HEK293 (cell line): ENCODE data around the gene ST7.
A peak's percentile ranks its signal among the peaks of the same experiment; 100 is the strongest.

Experiments
- CTCF ChIA-PET: fragments of 350-600 bp; formaldehyde crosslinking; extraction: SDS; loops from one replicate; lab custom pipeline; 2021; ENCODE audit warnings: antibody characterized with exemption; lab: Yijun Ruan, JAX
- POLR2A ChIA-PET: fragments of 300-600 bp; formaldehyde crosslinking; extraction: SDS; loops from one replicate; lab custom pipeline; 2020; ENCODE audit warnings: antibody characterized with exemption, inconsistent platforms; lab: Yijun Ruan, JAX
- H3K27ac ChIP-seq: fragments of 200-500 bp; sonication (Bioruptor generic); 2 replicates; pipeline ENCODE4 v1.5.1; 2014; ENCODE audit warnings: low read depth, low read length, control low read depth, inconsistent platforms; ENCODE audit errors: extremely low read depth
- H3K36me3 ChIP-seq, 2 experiments: fragments of 200-500 bp in 1 of 2; sonication (Bioruptor generic) in 1 of 2; 1 replicate in 1 of 2; 2 replicates in 1 of 2; pipeline ENCODE4 v1.5.1; 2014 to 2017; ENCODE audit warnings: inconsistent platforms in 2 of 2, low read length in 2 of 2; ENCODE audit not compliant: control insufficient read depth in 2 of 2, insufficient read depth in 1 of 2
- H3K4me1 ChIP-seq: fragments of 200-500 bp; sonication (Bioruptor generic); 2 replicates; pipeline ENCODE4 v1.5.1; 2014; ENCODE audit warnings: mild to moderate bottlenecking, low read length, inconsistent platforms; ENCODE audit not compliant: control insufficient read depth, insufficient read depth
- H3K4me3 ChIP-seq: 2 replicates; pipeline ENCODE4 v1.5.1; 2011; ENCODE audit warnings: low read depth, mild to moderate bottlenecking, control low read depth, low read length, moderate library complexity
- H3K9me3 ChIP-seq: fragments of 200-500 bp; sonication (Bioruptor generic); 2 replicates; pipeline ENCODE4 v1.5.1; 2014; ENCODE audit warnings: low read depth, low read length, inconsistent platforms; ENCODE audit not compliant: control insufficient read depth, insufficient read depth
- IKZF3 ChIP-seq: fragments of 450-650 bp; IDR thresholded peaks from 2 replicates; pipeline ENCODE4 v1.5.0; 2018; ENCODE audit warnings: missing biosample characterization, mild to moderate bottlenecking, missing genetic modification characterization, moderate library complexity
- MYNN ChIP-seq: fragments of 450-650 bp; formaldehyde crosslinking; IDR thresholded peaks from 2 replicates; pipeline ENCODE4 v1.5.1; 2016; ENCODE audit warnings: missing biosample characterization, missing genetic modification characterization, borderline replicate concordance
- OSR2 ChIP-seq: fragments of 450-650 bp; formaldehyde crosslinking; IDR thresholded peaks from 2 replicates; pipeline ENCODE4 v1.5.1; 2016; ENCODE audit warnings: missing biosample characterization, missing genetic modification characterization
- ZBTB17 ChIP-seq: fragments of 450-650 bp; formaldehyde crosslinking; IDR thresholded peaks from 2 replicates; pipeline ENCODE4 v1.5.1; 2016; ENCODE audit warnings: missing biosample characterization, missing genetic modification characterization
- ZEB2 ChIP-seq: fragments of 450-650 bp; formaldehyde crosslinking; IDR thresholded peaks from 2 replicates; pipeline ENCODE4 v1.5.1; 2016; ENCODE audit warnings: missing biosample characterization, missing genetic modification characterization
- ZFP37 ChIP-seq: fragments of 450-650 bp; formaldehyde crosslinking; IDR thresholded peaks from 2 replicates; pipeline ENCODE4 v1.5.1; 2016; ENCODE audit warnings: missing biosample characterization, missing genetic modification characterization
- ZNF174 ChIP-seq: fragments of 450-650 bp; formaldehyde crosslinking; IDR thresholded peaks from 2 replicates; pipeline ENCODE4 v1.5.0; 2017; ENCODE audit warnings: missing biosample characterization, mild to moderate bottlenecking, missing genetic modification characterization
- ZNF184 ChIP-seq: fragments of 450-650 bp; IDR thresholded peaks from 2 replicates; pipeline ENCODE4 v1.5.1; 2018; ENCODE audit warnings: missing biosample characterization, mild to moderate bottlenecking, missing genetic modification characterization
- ZNF2 ChIP-seq: fragments of 450-650 bp; formaldehyde crosslinking; IDR thresholded peaks from 2 replicates; pipeline ENCODE4 v1.5.1; 2016; ENCODE audit warnings: missing biosample characterization, missing genetic modification characterization
- ZNF214 ChIP-seq: fragments of 450-650 bp; formaldehyde crosslinking; IDR thresholded peaks from 2 replicates; pipeline ENCODE4 v1.5.1; 2017; ENCODE audit warnings: missing biosample characterization, mild to moderate bottlenecking, missing genetic modification characterization, borderline replicate concordance
- ZNF221 ChIP-seq: fragments of 450-650 bp; formaldehyde crosslinking; IDR thresholded peaks from 2 replicates; pipeline ENCODE4 v1.5.1; 2017; ENCODE audit warnings: missing biosample characterization, missing genetic modification characterization, borderline replicate concordance
- ZNF266 ChIP-seq: fragments of 450-650 bp; formaldehyde crosslinking; IDR thresholded peaks from 2 replicates; pipeline ENCODE4 v1.5.1; 2016; ENCODE audit warnings: missing biosample characterization, missing genetic modification characterization, low read depth
- ZNF350 ChIP-seq: fragments of 450-650 bp; formaldehyde crosslinking; IDR thresholded peaks from 2 replicates; pipeline ENCODE4 v1.5.0; 2017; ENCODE audit warnings: missing biosample characterization, mild to moderate bottlenecking, missing genetic modification characterization
- ZNF394 ChIP-seq: fragments of 450-650 bp; formaldehyde crosslinking; IDR thresholded peaks from 2 replicates; pipeline ENCODE4 v1.5.1; 2016; ENCODE audit warnings: missing biosample characterization, missing genetic modification characterization, mild to moderate bottlenecking, moderate library complexity, borderline replicate concordance
- ZNF654 ChIP-seq: fragments of 450-650 bp; formaldehyde crosslinking; IDR thresholded peaks from 2 replicates; pipeline ENCODE4 v1.5.1; 2016; ENCODE audit warnings: low read depth, missing biosample characterization, missing genetic modification characterization
- ZNF660 ChIP-seq: fragments of 450-650 bp; IDR thresholded peaks from 2 replicates; pipeline ENCODE4 v1.5.1; 2018; ENCODE audit warnings: missing biosample characterization, mild to moderate bottlenecking, missing genetic modification characterization
- ZNF664 ChIP-seq: fragments of 450-650 bp; formaldehyde crosslinking; IDR thresholded peaks from 2 replicates; pipeline ENCODE4 v1.5.1; 2016; ENCODE audit warnings: missing biosample characterization, missing genetic modification characterization
- ZNF837 ChIP-seq: fragments of 450-650 bp; formaldehyde crosslinking; IDR thresholded peaks from 2 replicates; pipeline ENCODE4 v1.5.1; 2016; ENCODE audit warnings: missing biosample characterization, missing genetic modification characterization
- ZXDB ChIP-seq: fragments of 450-650 bp; formaldehyde crosslinking; IDR thresholded peaks from 2 replicates; pipeline ENCODE4 v1.5.1; 2016; ENCODE audit warnings: missing biosample characterization, missing genetic modification characterization
- TF ChIP-seq, protein P1 (sequence below): fragments of 450-650 bp; formaldehyde crosslinking; IDR thresholded peaks from 2 replicates; pipeline ENCODE4 v1.5.1; 2016; ENCODE audit warnings: missing biosample characterization, missing genetic modification characterization
- TF ChIP-seq, protein P2 (sequence below): fragments of 450-650 bp; formaldehyde crosslinking; IDR thresholded peaks from 2 replicates; pipeline ENCODE4 v1.5.1; 2017; ENCODE audit warnings: missing biosample characterization, missing genetic modification characterization
- TF ChIP-seq, protein P3 (sequence below): fragments of 450-650 bp; formaldehyde crosslinking; IDR thresholded peaks from 2 replicates; pipeline ENCODE4 v1.5.1; 2016; ENCODE audit warnings: missing biosample characterization, missing genetic modification characterization

ST7 gene

DNA sequence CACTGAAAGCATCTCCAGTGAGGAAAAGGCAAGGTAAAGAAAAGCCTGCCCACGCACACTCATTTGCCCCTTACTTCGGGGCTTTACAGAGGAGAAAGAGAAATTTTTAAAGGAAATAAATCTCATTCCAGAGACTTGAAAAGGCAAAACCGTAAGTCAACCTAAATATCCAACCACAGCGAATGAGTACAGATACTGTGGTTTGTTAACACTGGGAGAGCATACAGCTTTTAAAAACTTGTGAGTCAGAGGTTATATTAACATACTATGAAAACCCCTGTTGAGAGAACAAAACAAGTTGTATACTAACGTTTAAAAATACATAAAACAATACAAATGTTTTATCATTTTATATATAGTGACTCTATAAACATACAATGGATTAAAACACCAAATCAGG is 28.6 kb upstream of the ST7 start (continued):
- TF ChIP-seq ZNF174 (tag by site-specific recombination) = no peak

DNA sequence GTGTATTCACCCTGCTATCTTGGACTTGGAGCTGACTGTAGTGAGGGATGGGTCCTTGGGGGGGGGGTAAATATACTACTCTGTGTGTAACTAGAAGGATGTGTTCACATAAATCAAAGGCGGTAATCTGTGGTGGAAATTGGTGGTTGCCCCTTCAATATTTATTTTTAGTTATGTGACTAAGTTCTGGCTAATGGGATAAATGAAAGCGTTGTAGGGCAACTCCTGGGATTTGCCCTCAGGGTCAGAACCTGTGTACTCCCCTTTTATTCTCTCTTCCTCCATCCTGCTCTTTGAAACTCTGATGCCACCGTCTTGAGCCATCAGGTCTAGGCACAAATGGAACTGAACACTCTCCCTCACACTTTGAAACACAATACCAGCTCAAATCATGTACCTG is 24.3 kb upstream of the ST7 start:
- H3K4me1 ChIP-seq = no peaks in the 10 kb centered on the region
- H3K4me3 ChIP-seq = no peak overlapping the region
- H3K36me3 ChIP-seq = no peaks in the 10 kb centered on the region
- H3K9me3 ChIP-seq = no peaks in the 10 kb centered on the region
- CTCF ChIA-PET = interaction anchor here (0.6 to 3.7 kb wide), 12 partner anchors 17 to 201 kb away, joined by 3 to 29 read pairs (median 3); no protein-coding TSS in a partner anchor
- POLR2A ChIA-PET = no interaction called here
- TF ChIP-seq, protein P1, sequence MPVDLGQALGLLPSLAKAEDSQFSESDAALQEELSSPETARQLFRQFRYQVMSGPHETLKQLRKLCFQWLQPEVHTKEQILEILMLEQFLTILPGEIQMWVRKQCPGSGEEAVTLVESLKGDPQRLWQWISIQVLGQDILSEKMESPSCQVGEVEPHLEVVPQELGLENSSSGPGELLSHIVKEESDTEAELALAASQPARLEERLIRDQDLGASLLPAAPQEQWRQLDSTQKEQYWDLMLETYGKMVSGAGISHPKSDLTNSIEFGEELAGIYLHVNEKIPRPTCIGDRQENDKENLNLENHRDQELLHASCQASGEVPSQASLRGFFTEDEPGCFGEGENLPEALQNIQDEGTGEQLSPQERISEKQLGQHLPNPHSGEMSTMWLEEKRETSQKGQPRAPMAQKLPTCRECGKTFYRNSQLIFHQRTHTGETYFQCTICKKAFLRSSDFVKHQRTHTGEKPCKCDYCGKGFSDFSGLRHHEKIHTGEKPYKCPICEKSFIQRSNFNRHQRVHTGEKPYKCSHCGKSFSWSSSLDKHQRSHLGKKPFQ (tag by site-specific recombination) = no peak
- TF ChIP-seq ZNF837 (tag by site-specific recombination) = no peak
- TF ChIP-seq, protein P2, sequence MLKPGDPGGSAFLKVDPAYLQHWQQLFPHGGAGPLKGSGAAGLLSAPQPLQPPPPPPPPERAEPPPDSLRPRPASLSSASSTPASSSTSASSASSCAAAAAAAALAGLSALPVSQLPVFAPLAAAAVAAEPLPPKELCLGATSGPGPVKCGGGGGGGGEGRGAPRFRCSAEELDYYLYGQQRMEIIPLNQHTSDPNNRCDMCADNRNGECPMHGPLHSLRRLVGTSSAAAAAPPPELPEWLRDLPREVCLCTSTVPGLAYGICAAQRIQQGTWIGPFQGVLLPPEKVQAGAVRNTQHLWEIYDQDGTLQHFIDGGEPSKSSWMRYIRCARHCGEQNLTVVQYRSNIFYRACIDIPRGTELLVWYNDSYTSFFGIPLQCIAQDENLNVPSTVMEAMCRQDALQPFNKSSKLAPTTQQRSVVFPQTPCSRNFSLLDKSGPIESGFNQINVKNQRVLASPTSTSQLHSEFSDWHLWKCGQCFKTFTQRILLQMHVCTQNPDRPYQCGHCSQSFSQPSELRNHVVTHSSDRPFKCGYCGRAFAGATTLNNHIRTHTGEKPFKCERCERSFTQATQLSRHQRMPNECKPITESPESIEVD (tag by site-specific recombination) = no peak
- no peak for TF ChIP-seq ZNF184 (tag by site-specific recombination)
- TF ChIP-seq ZNF266 = no peak
- TF ChIP-seq ZNF221 (tag by site-specific recombination) = no peak
- TF ChIP-seq OSR2 (tag by site-specific recombination) = no peak
- TF ChIP-seq MYNN = no peak
- H3K27ac ChIP-seq = no peak overlapping the region

DNA sequence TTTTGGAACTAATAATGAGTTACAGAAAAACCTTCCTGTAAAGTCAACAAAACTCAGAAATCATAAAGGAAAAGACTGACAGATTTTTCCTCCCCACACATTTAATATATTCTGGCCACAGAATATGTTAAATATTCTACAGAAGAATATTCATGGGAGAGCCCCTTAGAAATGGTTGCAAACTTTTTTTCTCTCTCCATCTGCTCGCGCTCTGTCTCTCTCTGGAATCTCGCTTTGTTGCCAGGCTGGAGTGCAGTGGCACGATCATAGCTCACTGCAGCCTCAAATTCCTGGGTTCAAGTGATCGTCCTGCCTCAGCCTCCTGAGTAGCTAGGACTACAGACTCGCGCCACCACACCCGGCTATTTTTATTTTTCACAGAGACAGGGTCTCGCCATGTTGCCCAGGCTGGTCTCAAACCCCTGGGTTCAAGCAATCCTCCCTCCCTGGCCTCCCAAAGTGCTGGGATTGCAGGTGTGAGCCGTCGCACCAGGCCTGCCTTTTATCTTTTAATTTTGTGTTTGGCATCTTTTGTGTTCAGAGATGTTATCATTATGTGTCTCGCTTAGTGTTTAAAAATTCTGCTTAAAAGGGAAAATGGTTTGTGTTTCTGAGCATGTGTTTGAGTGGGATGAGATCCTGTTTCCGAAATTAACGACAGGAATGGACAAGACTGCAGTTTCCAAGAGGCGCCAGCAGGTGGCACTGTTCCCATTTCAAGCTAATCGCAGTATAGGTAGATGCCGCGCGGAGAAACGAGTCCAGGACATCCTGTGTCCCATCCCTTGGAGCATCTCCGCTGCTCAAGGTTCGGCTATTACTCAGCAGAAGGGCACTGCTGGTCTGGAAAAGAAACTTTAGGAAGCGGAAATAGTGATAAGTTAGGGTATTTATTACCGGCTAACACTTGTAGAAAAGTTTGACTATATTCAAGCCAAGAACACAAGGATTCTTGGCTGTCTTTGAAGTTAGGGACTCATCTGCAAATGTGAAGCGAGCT is 23.1 kb upstream of the ST7 start:
- H3K27ac ChIP-seq = no peak overlapping the region
- CTCF ChIA-PET = interaction anchor here (0.6 to 3.7 kb wide), 21 partner anchors 8 to 792 kb away, joined by 3 to 32 read pairs (median 3); no protein-coding TSS in a partner anchor
- no peaks in the 10 kb centered on the region for H3K4me1 ChIP-seq
- H3K4me3 ChIP-seq = no peak overlapping the region
- H3K9me3 ChIP-seq = no peaks in the 10 kb centered on the region
- H3K36me3 ChIP-seq = no peaks in the 10 kb centered on the region
- TF ChIP-seq ZNF2 (tag by site-specific recombination) = 0 out of 2 replicates have a peak, but pooled peaks have one; percentile 68
- TF ChIP-seq ZNF660 = peak; percentile 65; the same call in 1 of the 2 replicates
- no peak for TF ChIP-seq ZNF664 (tag by site-specific recombination)
- 0 out of 2 replicates have a peak, but pooled peaks have one; percentile 35 for TF ChIP-seq ZNF394 (tag by site-specific recombination)
- TF ChIP-seq IKZF3 (tag by site-specific recombination) = peak; percentile 48; the same call in 1 of the 2 replicates
- TF ChIP-seq ZEB2 (tag by site-specific recombination) = peak; percentile 72
- peak; percentile 98 for TF ChIP-seq ZNF654 (tag by site-specific recombination)
- peak; percentile 85 for TF ChIP-seq ZBTB17 (tag by site-specific recombination)
- 0 out of 2 replicates have a peak, but pooled peaks have one; percentile 26 for TF ChIP-seq ZFP37
- no peak for TF ChIP-seq MYNN
- TF ChIP-seq ZXDB (tag by site-specific recombination) = 0 out of 2 replicates have a peak, but pooled peaks have one; percentile 22
- TF ChIP-seq ZNF350 = no peak
- no peak for TF ChIP-seq ZNF214 (tag by site-specific recombination)
- TF ChIP-seq, protein P3, sequence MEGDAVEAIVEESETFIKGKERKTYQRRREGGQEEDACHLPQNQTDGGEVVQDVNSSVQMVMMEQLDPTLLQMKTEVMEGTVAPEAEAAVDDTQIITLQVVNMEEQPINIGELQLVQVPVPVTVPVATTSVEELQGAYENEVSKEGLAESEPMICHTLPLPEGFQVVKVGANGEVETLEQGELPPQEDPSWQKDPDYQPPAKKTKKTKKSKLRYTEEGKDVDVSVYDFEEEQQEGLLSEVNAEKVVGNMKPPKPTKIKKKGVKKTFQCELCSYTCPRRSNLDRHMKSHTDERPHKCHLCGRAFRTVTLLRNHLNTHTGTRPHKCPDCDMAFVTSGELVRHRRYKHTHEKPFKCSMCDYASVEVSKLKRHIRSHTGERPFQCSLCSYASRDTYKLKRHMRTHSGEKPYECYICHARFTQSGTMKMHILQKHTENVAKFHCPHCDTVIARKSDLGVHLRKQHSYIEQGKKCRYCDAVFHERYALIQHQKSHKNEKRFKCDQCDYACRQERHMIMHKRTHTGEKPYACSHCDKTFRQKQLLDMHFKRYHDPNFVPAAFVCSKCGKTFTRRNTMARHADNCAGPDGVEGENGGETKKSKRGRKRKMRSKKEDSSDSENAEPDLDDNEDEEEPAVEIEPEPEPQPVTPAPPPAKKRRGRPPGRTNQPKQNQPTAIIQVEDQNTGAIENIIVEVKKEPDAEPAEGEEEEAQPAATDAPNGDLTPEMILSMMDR = peak; percentile 69; the same call in 1 of the 2 replicates
- POLR2A ChIA-PET = interaction anchor here (0.5 kb wide), 1 partner anchor 172 kb away, joined by 3 read pairs; no protein-coding TSS in a partner anchor
